Measurements from ENCODE around the gene ZNF443.
"Not testable (repeated sequence)": the region's sequence is repeated elsewhere in the genome, so short reads cannot be mapped to it uniquely, and the experiment has no call there.

The ZNF443 gene

GRCh38 chr19:12478234-12478941 lies 37.6 kb upstream of the ZNF443 start:
- Histone ChIP-seq H4K91ac (ENCODE audit: low read depth, low read length) (no peak overlapping the region), H3K23ac (ENCODE audit: low read length) (peak overlapping the region; percentile 63), H3K9ac (ENCODE audit: low read length) (peak overlapping the region; percentile 52), H2AK5ac (ENCODE audit: low read length) (no peak overlapping the region), H2AFZ (ENCODE audit: insufficient read depth, low read length, poor library complexity) (no peak overlapping the region), H3K4ac (ENCODE audit: low read depth, low read length) (no peak overlapping the region), H2BK5ac (ENCODE audit: low read depth, low read length, poor library complexity) (no peak overlapping the region), H3K4me1 (ENCODE audit: control insufficient read depth in 1 of 2, insufficient read depth in 2 of 2, low read length in 2 of 2) (no peaks in the 10 kb centered on the region), H3K4me2 (ENCODE audit: low read length) (no peak overlapping the region), H4K12ac (ENCODE audit: low read depth, low read length) (no peak overlapping the region), H3K79me2 (ENCODE audit: control insufficient read depth, insufficient read depth, low read length, poor library complexity) (no peaks in the 10 kb centered on the region), H3K79me1 (ENCODE audit: low read length) (no peaks in the 10 kb centered on the region), H2BK120ac (ENCODE audit: insufficient read depth, low read length, poor library complexity) (no peak overlapping the region), H4K8ac (ENCODE audit: low read depth, low read length) (no peak overlapping the region), H3K27ac (ENCODE audit: low read depth, low read length) (no peak overlapping the region), H3K14ac (ENCODE audit: low read length) (no peak overlapping the region), H2BK12ac (ENCODE audit: low read length) (no peak overlapping the region), H3K27me3 (ENCODE audit: insufficient read depth, low read length) (no peaks in the 10 kb centered on the region), H3K9me3 (ENCODE audit: insufficient read depth, low read depth, low read length) (no peaks in the 10 kb centered on the region), H3K4me3 (ENCODE audit: low read depth, low read length) (no peak overlapping the region), H3K36me3 (ENCODE audit: control insufficient read depth in 1 of 2, insufficient read depth in 2 of 2, low read length in 2 of 2) (no peaks in the 10 kb centered on the region), H3K18ac (ENCODE audit: low read length) (no peak overlapping the region)
- no peak for DNase-seq
- WGBS (ENCODE audit: extremely low coverage, insufficient coverage, insufficient read length): no CpG with 5 or more reads among the region's 5 CpGs

DNA sequence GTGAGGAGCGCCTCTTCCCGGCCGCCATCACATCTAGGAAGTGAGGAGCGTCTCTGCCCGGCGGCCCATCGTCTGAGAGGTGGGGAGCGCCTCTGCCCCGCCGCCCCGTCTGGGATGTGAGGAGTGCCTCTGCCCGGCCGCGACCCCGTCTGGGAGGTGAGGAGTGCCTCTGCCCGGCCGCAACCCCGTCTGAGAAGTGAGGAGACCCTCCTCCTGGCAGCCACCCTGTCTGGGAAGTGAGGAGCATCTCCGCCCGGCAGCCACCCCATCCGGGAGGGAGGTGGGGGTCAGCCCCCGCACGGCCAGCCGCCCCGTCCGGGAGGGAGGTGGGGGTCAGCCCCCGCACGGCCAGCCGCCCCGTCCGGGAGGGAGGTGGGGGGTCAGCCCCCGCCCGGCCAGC lies 26.8 kb upstream of the ZNF443 start:
- not testable (repeated sequence) for H2BK120ac ChIP-seq (ENCODE audit: insufficient read depth, low read length, poor library complexity); H4K91ac ChIP-seq (ENCODE audit: low read depth, low read length); H2AFZ ChIP-seq (ENCODE audit: insufficient read depth, low read length, poor library complexity); H2AK5ac ChIP-seq (ENCODE audit: low read length); H4K12ac ChIP-seq (ENCODE audit: low read depth, low read length); H3K27ac ChIP-seq (ENCODE audit: low read depth, low read length); H3K4me1 ChIP-seq (ENCODE audit: control insufficient read depth in 1 of 2, insufficient read depth in 2 of 2, low read length in 2 of 2); H3K36me3 ChIP-seq (ENCODE audit: control insufficient read depth in 1 of 2, insufficient read depth in 2 of 2, low read length in 2 of 2); H3K14ac ChIP-seq (ENCODE audit: low read length); H3K9me3 ChIP-seq (ENCODE audit: insufficient read depth, low read depth, low read length); H3K23ac ChIP-seq (ENCODE audit: low read length); H3K4ac ChIP-seq (ENCODE audit: low read depth, low read length); H3K79me1 ChIP-seq (ENCODE audit: low read length); DNase-seq; H4K8ac ChIP-seq (ENCODE audit: low read depth, low read length); H2BK5ac ChIP-seq (ENCODE audit: low read depth, low read length, poor library complexity); H3K4me3 ChIP-seq (ENCODE audit: low read depth, low read length); H3K9ac ChIP-seq (ENCODE audit: low read length); H2BK12ac ChIP-seq (ENCODE audit: low read length); H3K79me2 ChIP-seq (ENCODE audit: control insufficient read depth, insufficient read depth, low read length, poor library complexity); H3K18ac ChIP-seq (ENCODE audit: low read length); H3K27me3 ChIP-seq (ENCODE audit: insufficient read depth, low read length); H3K4me2 ChIP-seq (ENCODE audit: low read length)
- WGBS (ENCODE audit: extremely low coverage, insufficient coverage, insufficient read length): no CpG with 5 or more reads among the region's 33 CpGs

DNA sequence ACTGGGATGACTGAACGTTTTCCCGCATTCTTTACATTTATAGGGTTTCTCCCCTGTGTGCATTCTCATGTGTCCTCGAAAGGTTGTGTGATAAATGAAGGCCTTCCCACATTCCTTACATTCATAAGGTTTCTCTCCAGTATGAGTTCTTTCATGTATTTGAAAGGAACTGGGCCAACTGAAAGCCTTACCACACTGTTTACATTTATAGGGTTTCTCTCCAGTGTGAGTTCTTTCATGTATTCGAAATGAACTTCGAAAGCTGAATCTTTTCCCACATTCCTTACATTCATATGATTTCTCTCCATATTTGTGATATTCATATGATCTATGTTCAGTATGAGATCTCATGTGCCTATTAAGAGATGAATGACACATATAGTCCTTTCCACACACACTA lies 24.4 kb upstream of the ZNF443 start:
- no peak overlapping the region for H2BK5ac ChIP-seq (ENCODE audit: low read depth, low read length, poor library complexity)
- WGBS (ENCODE audit: extremely low coverage, insufficient coverage, insufficient read length): no CpG with 5 or more reads among the region's 5 CpGs
- no peak overlapping the region for H3K14ac ChIP-seq (ENCODE audit: low read length)
- H2BK12ac ChIP-seq (ENCODE audit: low read length): no peak overlapping the region
- H3K23ac ChIP-seq (ENCODE audit: low read length): no peak overlapping the region
- H3K4me3 ChIP-seq (ENCODE audit: low read depth, low read length): no peak overlapping the region
- no peak overlapping the region for H3K4me2 ChIP-seq (ENCODE audit: low read length)
- H2AK5ac ChIP-seq (ENCODE audit: low read length): no peak overlapping the region
- no peak overlapping the region for H4K12ac ChIP-seq (ENCODE audit: low read depth, low read length)
- no peak overlapping the region for H3K18ac ChIP-seq (ENCODE audit: low read length)
- H3K4ac ChIP-seq (ENCODE audit: low read depth, low read length): no peak overlapping the region
- H3K27me3 ChIP-seq (ENCODE audit: insufficient read depth, low read length): no peaks in the 10 kb centered on the region
- H3K79me1 ChIP-seq (ENCODE audit: low read length): no peaks in the 10 kb centered on the region
- no peak overlapping the region for H4K8ac ChIP-seq (ENCODE audit: low read depth, low read length)
- peaks cover 11% of the 10 kb centered on the region for H3K9me3 ChIP-seq (ENCODE audit: insufficient read depth, low read depth, low read length)
- no peak overlapping the region for H4K91ac ChIP-seq (ENCODE audit: low read depth, low read length)
- H3K79me2 ChIP-seq (ENCODE audit: control insufficient read depth, insufficient read depth, low read length, poor library complexity): no peaks in the 10 kb centered on the region
- no peak overlapping the region for H2AFZ ChIP-seq (ENCODE audit: insufficient read depth, low read length, poor library complexity)
- H2BK120ac ChIP-seq (ENCODE audit: insufficient read depth, low read length, poor library complexity): no peak overlapping the region
- no peaks in the 10 kb centered on the region for H3K4me1 ChIP-seq (ENCODE audit: control insufficient read depth in 1 of 2, insufficient read depth in 2 of 2, low read length in 2 of 2)
- no peak overlapping the region for H3K9ac ChIP-seq (ENCODE audit: low read length)
- H3K36me3 ChIP-seq (ENCODE audit: control insufficient read depth in 1 of 2, insufficient read depth in 2 of 2, low read length in 2 of 2): peaks cover 2 to 4% of the 10 kb centered on the region in 2 experiments
- DNase-seq: no peak
- H3K27ac ChIP-seq (ENCODE audit: low read depth, low read length): no peak overlapping the region

DNA sequence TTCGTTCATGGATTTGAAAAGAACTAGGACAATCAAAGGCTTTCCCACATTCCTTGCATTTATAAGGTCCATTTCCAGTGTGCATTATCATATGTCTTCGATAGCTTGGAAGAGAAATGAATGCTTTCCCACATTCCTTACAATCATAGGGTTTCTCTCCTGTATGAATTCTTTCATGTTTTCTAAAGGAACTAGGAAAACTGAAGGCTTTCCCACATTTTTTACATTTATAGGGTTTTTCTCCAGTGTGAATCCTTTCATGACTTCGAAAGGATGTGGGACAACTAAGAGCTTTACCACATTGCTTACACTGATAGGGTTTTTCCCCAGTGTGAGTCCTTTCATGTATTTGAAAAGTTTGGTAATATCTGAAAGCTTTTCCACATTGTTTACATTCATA lies 23.9 kb upstream of the ZNF443 start:
- H2AK5ac ChIP-seq (ENCODE audit: low read length): no peak overlapping the region
- no peak overlapping the region for H3K27ac ChIP-seq (ENCODE audit: low read depth, low read length)
- H3K23ac ChIP-seq (ENCODE audit: low read length): no peak overlapping the region
- H3K18ac ChIP-seq (ENCODE audit: low read length): no peak overlapping the region
- no peaks in the 10 kb centered on the region for H3K27me3 ChIP-seq (ENCODE audit: insufficient read depth, low read length)
- DNase-seq: no peak
- H3K9me3 ChIP-seq (ENCODE audit: insufficient read depth, low read depth, low read length): peaks cover 9% of the 10 kb centered on the region
- H3K36me3 ChIP-seq (ENCODE audit: control insufficient read depth in 1 of 2, insufficient read depth in 2 of 2, low read length in 2 of 2): peaks cover 2 to 4% of the 10 kb centered on the region in 2 experiments
- no peak overlapping the region for H2BK5ac ChIP-seq (ENCODE audit: low read depth, low read length, poor library complexity)
- no peaks in the 10 kb centered on the region for H3K4me1 ChIP-seq (ENCODE audit: control insufficient read depth in 1 of 2, insufficient read depth in 2 of 2, low read length in 2 of 2)
- no peak overlapping the region for H4K91ac ChIP-seq (ENCODE audit: low read depth, low read length)
- no peak overlapping the region for H3K4ac ChIP-seq (ENCODE audit: low read depth, low read length)
- no peak overlapping the region for H2BK12ac ChIP-seq (ENCODE audit: low read length)
- no peak overlapping the region for H3K4me2 ChIP-seq (ENCODE audit: low read length)
- H3K4me3 ChIP-seq (ENCODE audit: low read depth, low read length): no peak overlapping the region
- H2BK120ac ChIP-seq (ENCODE audit: insufficient read depth, low read length, poor library complexity): no peak overlapping the region
- H3K79me2 ChIP-seq (ENCODE audit: control insufficient read depth, insufficient read depth, low read length, poor library complexity): no peaks in the 10 kb centered on the region
- no peak overlapping the region for H4K8ac ChIP-seq (ENCODE audit: low read depth, low read length)
- H3K14ac ChIP-seq (ENCODE audit: low read length): no peak overlapping the region
- no peak overlapping the region for H4K12ac ChIP-seq (ENCODE audit: low read depth, low read length)
- H2AFZ ChIP-seq (ENCODE audit: insufficient read depth, low read length, poor library complexity): no peak overlapping the region
- no CpG with 5 or more reads among the region's 3 CpGs for WGBS (ENCODE audit: extremely low coverage, insufficient coverage, insufficient read length)
- no peaks in the 10 kb centered on the region for H3K79me1 ChIP-seq (ENCODE audit: low read length)
- no peak overlapping the region for H3K9ac ChIP-seq (ENCODE audit: low read length)
